ENCODE results near the gene LRBA.
"Not testable (repeated sequence)": the region's sequence is repeated elsewhere in the genome, so short reads cannot be mapped to it uniquely, and the experiment has no call there.

Gene LRBA

GRCh38 chr4:150679018-150679764 lies 335.9 kb downstream of the LRBA start:
- no peak for DNase-seq (ENCODE audit: low read depth, low spot score)

DNA sequence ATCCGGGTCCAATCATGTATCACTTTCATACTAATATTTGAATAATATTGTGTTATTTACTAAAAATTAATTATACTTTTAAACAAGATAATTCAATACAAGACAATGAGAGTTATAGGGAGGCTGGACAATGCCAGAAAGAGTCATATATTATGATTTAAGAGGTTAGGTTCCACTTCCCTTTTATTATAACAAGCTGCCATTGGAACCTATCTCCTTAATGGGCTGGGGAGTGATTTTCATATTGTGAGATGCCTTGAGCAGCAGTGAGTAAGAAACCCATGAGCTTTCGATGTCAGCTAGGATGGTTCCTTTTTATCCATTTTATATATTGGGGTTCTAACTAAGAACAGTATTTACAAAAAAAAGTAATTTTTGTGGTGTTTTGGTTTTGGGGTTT lies 341.3 kb downstream of the LRBA start:
- DNase-seq (ENCODE audit: low read depth, low spot score), result no peak

DNA sequence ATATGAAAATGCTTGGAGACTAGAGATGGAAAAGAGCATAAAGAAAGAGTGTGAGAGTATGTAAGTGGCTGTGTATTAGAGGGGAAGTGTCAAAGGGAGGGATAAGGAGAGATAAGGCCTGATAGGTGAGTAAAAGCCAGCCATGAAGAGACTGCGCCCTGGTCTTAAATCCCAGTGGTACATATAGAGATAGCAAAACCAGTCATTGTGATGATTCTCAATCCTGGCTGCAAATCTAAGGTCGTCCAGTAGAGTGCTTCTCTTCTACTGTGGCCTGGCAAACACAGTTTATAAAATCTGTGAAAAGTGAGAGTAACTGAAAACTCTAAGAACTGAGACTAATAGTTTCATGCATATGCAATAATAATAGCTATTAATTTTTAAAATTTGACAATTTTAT lies 346.3 kb downstream of the LRBA start:
- DNase-seq (ENCODE audit: low read depth, low spot score), result no peak

- DNase-seq (ENCODE audit: low read depth, low spot score), result no peak
Measured at GRCh38 chr4:150664935-150665334, 350.1 kb downstream of the LRBA start.

GRCh38 chr4:150662686-150663085 lies 352.4 kb downstream of the LRBA start:
- no peak for DNase-seq (ENCODE audit: low read depth, low spot score)

DNA sequence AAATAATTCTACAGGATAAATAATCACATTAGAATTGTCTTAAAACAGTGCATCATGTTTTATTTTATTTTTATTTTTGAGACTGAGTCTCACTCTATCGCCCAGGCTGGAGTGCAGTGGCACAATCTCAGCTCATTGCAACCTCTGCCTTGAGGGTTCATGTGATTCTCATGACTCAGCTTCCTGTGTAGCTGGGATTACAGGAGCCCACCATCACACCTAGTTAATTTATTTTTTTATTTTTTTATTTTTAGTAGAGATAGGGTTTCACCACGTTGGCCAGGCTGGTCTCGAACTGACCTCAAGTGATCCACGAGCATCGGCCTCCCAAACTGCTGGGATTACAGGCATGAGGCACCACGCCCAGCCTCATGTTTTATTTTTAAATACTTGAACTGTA lies 353.5 kb downstream of the LRBA start:
- DNase-seq (ENCODE audit: low read depth, low spot score), result not testable (repeated sequence)

DNA sequence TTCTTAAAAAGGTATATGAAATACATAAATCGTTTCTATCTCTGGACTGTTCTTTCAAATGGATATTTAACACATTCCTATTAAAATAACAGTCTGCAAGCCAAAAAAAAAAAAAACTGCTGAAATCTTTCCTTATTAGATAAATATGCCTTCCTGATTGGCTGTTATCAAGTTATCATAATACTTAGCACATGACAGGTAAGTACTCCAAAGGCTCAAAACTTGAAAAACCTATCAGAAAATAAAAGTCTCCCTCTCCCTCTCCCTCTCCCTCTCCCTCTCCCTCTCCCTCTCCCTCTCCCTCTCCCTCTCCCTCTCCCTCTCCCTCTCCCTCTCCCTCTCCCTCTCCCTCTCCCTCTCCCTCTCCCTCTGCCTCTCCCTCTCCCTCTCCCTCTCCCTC lies 356.8 kb downstream of the LRBA start:
- DNase-seq (ENCODE audit: low read depth, low spot score), result not testable (repeated sequence)

DNA sequence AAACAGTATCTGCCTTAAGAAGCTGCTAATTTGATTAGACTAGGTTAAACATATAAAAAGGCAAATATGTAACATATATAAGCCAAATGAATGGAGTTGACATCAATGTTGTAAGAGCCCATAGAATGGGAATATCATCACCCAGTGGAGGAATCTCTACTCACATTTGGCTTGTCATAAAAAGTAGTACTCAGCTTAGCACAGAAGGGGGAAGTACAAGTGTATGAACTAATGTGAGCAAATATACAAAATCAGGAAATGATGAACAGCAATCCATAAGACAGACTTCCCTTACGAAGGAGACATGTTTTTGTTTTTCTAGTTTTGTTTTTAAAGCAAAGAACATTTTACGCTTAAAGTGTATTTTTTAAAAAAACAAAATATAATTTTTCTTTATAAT lies 358.2 kb downstream of the LRBA start:
- DNase-seq (ENCODE audit: low read depth, low spot score), result no peak

GRCh38 chr4:150650751-150651150 lies 364.3 kb downstream of the LRBA start:
- DNase-seq (ENCODE audit: low read depth, low spot score), result no peak

- DNase-seq (ENCODE audit: low read depth, low spot score), result no peak
Measured at GRCh38 chr4:150648123-150648522, 367.0 kb downstream of the LRBA start.

- no peak for DNase-seq (ENCODE audit: low read depth, low spot score)
Measured at GRCh38 chr4:150647008-150647407, 368.1 kb downstream of the LRBA start.

DNA sequence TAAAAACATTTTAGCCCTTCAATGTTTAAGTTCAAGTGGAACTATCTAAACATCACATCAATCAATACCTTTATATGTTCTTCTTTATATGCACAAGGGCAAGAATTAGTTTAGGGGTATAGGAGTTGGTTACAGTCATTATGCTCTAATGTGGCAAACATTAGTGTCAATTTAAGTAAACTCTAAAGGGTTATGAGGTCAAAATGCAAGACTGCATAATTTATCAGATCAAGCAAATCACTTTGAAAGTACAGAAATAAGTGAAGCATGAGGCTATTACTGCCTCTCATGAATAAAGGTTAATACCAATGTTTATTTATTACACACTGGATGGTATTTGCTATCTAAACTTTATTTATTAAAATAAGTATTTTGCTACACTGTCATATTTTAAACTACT lies 373.5 kb downstream of the LRBA start:
- no peak for DNase-seq (ENCODE audit: low read depth, low spot score)

- DNase-seq (ENCODE audit: low read depth, low spot score), result no peak
Measured at GRCh38 chr4:150632639-150633038, 382.4 kb downstream of the LRBA start.

GRCh38 chr4:150628073-150628472 lies 387.0 kb downstream of the LRBA start:
- no peak for DNase-seq (ENCODE audit: low read depth, low spot score)

GRCh38 chr4:150625033-150625432 lies 390.1 kb downstream of the LRBA start:
- DNase-seq (ENCODE audit: low read depth, low spot score), result no peak

DNA sequence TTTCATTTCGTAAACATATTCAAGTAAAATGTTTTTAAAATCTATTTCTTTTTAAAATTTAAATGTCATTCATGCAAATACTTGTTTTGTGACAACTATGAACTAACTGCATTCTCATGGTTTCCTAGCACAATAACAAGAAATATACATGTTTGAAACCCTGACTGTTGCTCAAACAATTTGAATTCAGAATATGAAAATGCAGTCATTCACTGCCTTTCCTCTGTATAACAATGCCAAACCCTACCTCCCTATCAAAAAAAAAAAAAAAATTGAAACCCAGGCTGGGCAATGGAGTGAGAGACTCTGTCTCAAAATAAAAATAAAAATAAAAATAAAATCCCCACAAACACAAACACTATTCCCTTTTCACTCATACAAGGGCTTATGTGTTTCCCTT lies 391.0 kb downstream of the LRBA start:
- no peak for DNase-seq (ENCODE audit: low read depth, low spot score)

- no peak for DNase-seq (ENCODE audit: low read depth, low spot score)
Measured at GRCh38 chr4:150619042-150619441, 396.0 kb downstream of the LRBA start.

DNA sequence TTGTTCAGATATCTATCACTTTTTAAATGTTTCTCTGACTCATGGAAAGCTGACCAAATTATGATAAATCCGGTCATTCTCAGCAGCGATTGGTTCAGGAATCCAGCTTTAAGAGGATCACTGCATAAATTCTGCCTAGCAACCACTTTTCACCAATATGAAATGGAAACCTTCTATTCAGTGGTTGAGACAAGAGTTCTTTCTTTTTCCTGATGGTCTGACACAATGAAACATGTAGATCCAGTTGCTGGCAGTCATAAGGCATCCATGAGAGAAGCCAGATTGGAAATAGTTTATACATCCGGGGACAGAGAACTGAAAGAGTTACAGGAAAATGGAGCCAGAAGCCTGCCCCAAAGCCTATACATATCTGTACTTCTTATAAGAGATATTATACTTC lies 406.0 kb downstream of the LRBA start:
- DNase-seq (ENCODE audit: low read depth, low spot score), result no peak

- DNase-seq (ENCODE audit: low read depth, low spot score), result no peak
Measured at GRCh38 chr4:150600812-150601445, 414.2 kb downstream of the LRBA start.

DNA sequence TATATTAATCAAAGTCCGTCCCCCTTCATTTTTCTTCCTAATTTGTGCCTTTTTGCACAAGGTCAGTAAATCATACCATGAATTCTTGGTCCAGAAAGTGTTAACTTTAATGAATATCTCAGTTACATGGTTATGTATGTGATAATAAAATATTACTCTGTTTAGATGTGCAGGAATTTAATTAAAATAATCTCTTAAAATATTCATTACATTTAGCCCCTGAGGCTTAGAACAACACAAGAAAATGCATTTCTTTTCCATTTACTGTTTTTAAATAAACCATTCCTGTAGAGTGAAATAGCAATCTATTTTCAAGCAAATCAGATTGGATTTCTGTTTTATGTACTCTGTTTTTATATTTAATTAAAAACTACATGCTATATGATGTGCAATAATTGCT lies 415.5 kb downstream of the LRBA start:
- no peak for DNase-seq (ENCODE audit: low read depth, low spot score)

DNA sequence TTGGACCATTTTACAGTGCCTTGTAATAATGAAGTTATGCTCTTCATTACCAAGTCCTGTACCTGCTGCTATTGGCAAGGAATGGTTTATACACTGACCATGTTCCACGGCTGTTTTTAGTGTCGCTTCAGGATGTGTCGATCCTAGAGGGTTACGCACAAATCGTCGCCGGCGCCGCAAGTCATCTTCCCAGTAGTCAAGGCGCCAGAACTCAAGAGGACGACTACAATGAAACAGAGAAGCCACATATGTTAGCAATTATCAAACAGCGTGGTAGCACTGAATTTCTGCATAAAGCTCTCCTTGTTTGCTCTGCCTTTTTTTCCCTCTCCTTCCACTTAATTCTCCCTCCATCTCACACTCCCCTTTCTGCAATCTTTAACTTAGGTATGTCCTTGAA lies 416.2 kb downstream of the LRBA start:
- DNase-seq (ENCODE audit: low read depth, low spot score), result no peak

- DNase-seq (ENCODE audit: low read depth, low spot score), result no peak
Measured at GRCh38 chr4:150593996-150594395, 421.1 kb downstream of the LRBA start.

DNA sequence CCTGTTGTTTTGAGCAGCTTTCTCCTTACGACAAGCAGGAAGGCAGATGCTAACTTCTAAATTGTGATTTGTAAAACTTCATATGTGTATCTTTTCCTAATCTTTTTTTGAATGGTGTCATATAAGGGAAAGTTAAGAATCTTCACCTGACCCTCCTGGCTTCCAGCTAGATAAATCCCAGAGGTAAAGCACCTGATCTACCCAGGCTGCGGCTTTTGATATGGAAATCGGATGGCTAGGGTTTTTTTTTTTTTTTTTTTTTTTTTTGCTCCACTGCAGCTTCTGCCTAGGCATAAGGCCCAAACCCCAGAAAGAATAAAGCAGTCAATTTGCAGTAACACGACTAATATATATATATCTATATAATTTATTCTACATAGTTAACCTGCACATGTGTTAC lies 423.2 kb downstream of the LRBA start:
- DNase-seq (ENCODE audit: low read depth, low spot score), result no peak

DNA sequence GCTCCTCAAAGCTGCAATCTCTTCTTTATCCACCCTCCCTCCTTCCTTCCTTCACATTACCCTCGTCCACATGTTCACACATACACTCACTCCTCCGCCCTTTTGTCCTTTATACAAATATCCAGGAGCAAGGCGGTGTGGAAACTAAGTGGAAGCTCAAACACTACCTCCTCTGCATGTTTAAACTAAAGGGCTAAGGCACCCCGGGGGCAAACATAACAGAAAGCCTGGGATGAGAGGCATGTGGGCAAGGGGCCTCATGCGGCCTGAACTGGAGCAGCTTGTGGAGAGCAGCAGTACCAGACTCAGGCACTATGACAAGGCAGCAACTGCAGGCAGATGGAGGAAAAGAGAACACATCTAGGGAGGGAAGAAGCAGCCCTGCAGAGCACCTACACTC lies 423.7 kb downstream of the LRBA start:
- peak; percentile 82 for DNase-seq (ENCODE audit: low read depth, low spot score)
